ENCODE measurements around the gene RPS6KA6. TPM values are rescaled to one million over a fixed set of nuclear protein-coding genes. Genes with fewer than 3 reads are reported as not detected.

Gene RPS6KA6
- under 1 TPM; 0.13 to 0.33 (median 0.16) TPM for total RNA-seq

- DNase-seq (peak; percentile 10), ATAC-seq (peak; percentile 27 to 65)
- Mint-ChIP-seq H3K9me3 (peaks cover 4% of the 10 kb centered on the region), H3K4me3 (peak within 1 kb of the TSS; percentile 48), H3K4me1 (ENCODE audit: low read depth) (no peaks in the 10 kb centered on the region), H3K36me3 (ENCODE audit: insufficient read depth) (no peaks in the 10 kb centered on the region), H3K27me3 (ENCODE audit: low read depth) (peaks cover 15% of the 10 kb centered on the region)
These were observed at the start of gene RPS6KA6 for GRCh38 chrX:84187533-84188319. Gene RPS6KA6, minus strand, starts transcription at chrX:84188199. Its CDS starts 300 bp downstream, at chrX:84187899.

- ATAC-seq: no peak
- Mint-ChIP-seq H3K4me3 (no peak overlapping the region), H3K9me3 (no peaks in the 10 kb centered on the region), H3K36me3 (ENCODE audit: insufficient read depth) (no peaks in the 10 kb centered on the region), H3K4me1 (ENCODE audit: low read depth) (no peaks in the 10 kb centered on the region), H3K27me3 (ENCODE audit: low read depth) (no peaks in the 10 kb centered on the region)
- no peak for DNase-seq
These were observed 36.7 kb upstream of the RPS6KA6 start for GRCh38 chrX:84224741-84225140.

GRCh38 chrX:84223261-84223660 is 35.3 kb upstream of the RPS6KA6 start:
- Mint-ChIP-seq H3K36me3 (ENCODE audit: insufficient read depth) (no peaks in the 10 kb centered on the region), H3K9me3 (no peaks in the 10 kb centered on the region), H3K4me3 (no peak overlapping the region), H3K4me1 (ENCODE audit: low read depth) (no peaks in the 10 kb centered on the region), H3K27me3 (ENCODE audit: low read depth) (no peaks in the 10 kb centered on the region)
- no peak for DNase-seq
- ATAC-seq: no peak

- Mint-ChIP-seq H3K4me3 (no peak overlapping the region), H3K9me3 (no peaks in the 10 kb centered on the region), H3K4me1 (ENCODE audit: low read depth) (no peaks in the 10 kb centered on the region), H3K27me3 (ENCODE audit: low read depth) (no peaks in the 10 kb centered on the region), H3K36me3 (ENCODE audit: insufficient read depth) (no peaks in the 10 kb centered on the region)
- DNase-seq: no peak
- no peak for ATAC-seq
These were observed 33.2 kb upstream of the RPS6KA6 start for GRCh38 chrX:84221181-84221580.

- no peak for DNase-seq
- Mint-ChIP-seq H3K36me3 (ENCODE audit: insufficient read depth) (no peaks in the 10 kb centered on the region), H3K4me3 (no peak overlapping the region), H3K27me3 (ENCODE audit: low read depth) (no peaks in the 10 kb centered on the region), H3K4me1 (ENCODE audit: low read depth) (no peaks in the 10 kb centered on the region), H3K9me3 (no peaks in the 10 kb centered on the region)
- ATAC-seq: no peak
These were observed 31.6 kb upstream of the RPS6KA6 start for GRCh38 chrX:84219551-84219950.

GRCh38 chrX:84218726-84219125 is 30.7 kb upstream of the RPS6KA6 start:
- Mint-ChIP-seq H3K9me3 (no peaks in the 10 kb centered on the region), H3K4me1 (ENCODE audit: low read depth) (no peaks in the 10 kb centered on the region), H3K27me3 (ENCODE audit: low read depth) (no peaks in the 10 kb centered on the region), H3K36me3 (ENCODE audit: insufficient read depth) (no peaks in the 10 kb centered on the region), H3K4me3 (no peak overlapping the region)
- no peak for ATAC-seq
- no peak for DNase-seq

GRCh38 chrX:84216881-84217280 is 28.9 kb upstream of the RPS6KA6 start:
- Mint-ChIP-seq H3K36me3 (ENCODE audit: insufficient read depth) (no peaks in the 10 kb centered on the region), H3K4me3 (no peak overlapping the region), H3K9me3 (no peaks in the 10 kb centered on the region), H3K4me1 (ENCODE audit: low read depth) (no peaks in the 10 kb centered on the region), H3K27me3 (ENCODE audit: low read depth) (no peaks in the 10 kb centered on the region)
- DNase-seq (no peak), ATAC-seq (no peak)

GRCh38 chrX:84216406-84216805 is 28.4 kb upstream of the RPS6KA6 start:
- H3K4me1 Mint-ChIP-seq (ENCODE audit: low read depth): no peaks in the 10 kb centered on the region
- H3K27me3 Mint-ChIP-seq (ENCODE audit: low read depth): no peaks in the 10 kb centered on the region
- ATAC-seq (no peak), DNase-seq (no peak)
- H3K9me3 Mint-ChIP-seq: no peaks in the 10 kb centered on the region
- no peaks in the 10 kb centered on the region for H3K36me3 Mint-ChIP-seq (ENCODE audit: insufficient read depth)
- no peak overlapping the region for H3K4me3 Mint-ChIP-seq

- no peak for ATAC-seq
- DNase-seq: no peak
- no peak overlapping the region for H3K4me3 Mint-ChIP-seq
- no peaks in the 10 kb centered on the region for H3K36me3 Mint-ChIP-seq (ENCODE audit: insufficient read depth)
- H3K4me1 Mint-ChIP-seq (ENCODE audit: low read depth): no peaks in the 10 kb centered on the region
- H3K27me3 Mint-ChIP-seq (ENCODE audit: low read depth): no peaks in the 10 kb centered on the region
- no peaks in the 10 kb centered on the region for H3K9me3 Mint-ChIP-seq
These were observed 17.3 kb upstream of the RPS6KA6 start for GRCh38 chrX:84205276-84205675.

GRCh38 chrX:84199688-84200087 is 11.7 kb upstream of the RPS6KA6 start:
- ATAC-seq (no peak), DNase-seq (no peak)
- no peaks in the 10 kb centered on the region for H3K36me3 Mint-ChIP-seq (ENCODE audit: insufficient read depth)
- no peaks in the 10 kb centered on the region for H3K27me3 Mint-ChIP-seq (ENCODE audit: low read depth)
- H3K9me3 Mint-ChIP-seq: no peaks in the 10 kb centered on the region
- H3K4me3 Mint-ChIP-seq: no peak overlapping the region
- no peaks in the 10 kb centered on the region for H3K4me1 Mint-ChIP-seq (ENCODE audit: low read depth)

GRCh38 chrX:84197550-84197949 is 9.6 kb upstream of the RPS6KA6 start:
- no peak overlapping the region for H3K4me3 Mint-ChIP-seq
- ATAC-seq (no peak), DNase-seq (no peak)
- no peaks in the 10 kb centered on the region for H3K4me1 Mint-ChIP-seq (ENCODE audit: low read depth)
- no peaks in the 10 kb centered on the region for H3K9me3 Mint-ChIP-seq
- H3K27me3 Mint-ChIP-seq (ENCODE audit: low read depth): no peaks in the 10 kb centered on the region
- H3K36me3 Mint-ChIP-seq (ENCODE audit: insufficient read depth): no peaks in the 10 kb centered on the region

- Mint-ChIP-seq H3K4me1 (ENCODE audit: low read depth) (no peaks in the 10 kb centered on the region), H3K27me3 (ENCODE audit: low read depth) (peaks cover 8% of the 10 kb centered on the region), H3K9me3 (peaks cover 4% of the 10 kb centered on the region), H3K36me3 (ENCODE audit: insufficient read depth) (no peaks in the 10 kb centered on the region), H3K4me3 (no peak overlapping the region)
- no peak for ATAC-seq
- no peak for DNase-seq
These were observed 4.0 kb upstream of the RPS6KA6 start for GRCh38 chrX:84192006-84192405.

- H3K36me3 Mint-ChIP-seq (ENCODE audit: insufficient read depth): no peaks in the 10 kb centered on the region
- ATAC-seq (no peak), DNase-seq (no peak)
- peaks cover 15% of the 10 kb centered on the region for H3K27me3 Mint-ChIP-seq (ENCODE audit: low read depth)
- no peak overlapping the region for H3K4me3 Mint-ChIP-seq
- H3K4me1 Mint-ChIP-seq (ENCODE audit: low read depth): no peaks in the 10 kb centered on the region
- peaks cover 4% of the 10 kb centered on the region for H3K9me3 Mint-ChIP-seq
These were observed 1.1 kb upstream of the RPS6KA6 start for GRCh38 chrX:84189125-84189524.

- H3K4me1 Mint-ChIP-seq (ENCODE audit: low read depth): no peaks in the 10 kb centered on the region
- peak overlapping the region; percentile 19 for H3K4me3 Mint-ChIP-seq
- no peak for DNase-seq
- H3K36me3 Mint-ChIP-seq (ENCODE audit: insufficient read depth): no peaks in the 10 kb centered on the region
- H3K9me3 Mint-ChIP-seq: peaks cover 4% of the 10 kb centered on the region
- ATAC-seq: peak; percentile 48 to 64
- H3K27me3 Mint-ChIP-seq (ENCODE audit: low read depth): peaks cover 15% of the 10 kb centered on the region
These were observed 378 bp upstream of the RPS6KA6 start for GRCh38 chrX:84188320-84188834.

Data from activated T-cell treated with anti-CD3 and anti-CD28 coated beads, Interleukin-2, amount 50 U/mL, for 4 hours (primary cell).